A549 (cell line): Measurements from ENCODE around the gene PDK4. TPM values are rescaled to one million over a fixed set of nuclear protein-coding genes. Genes with fewer than 3 reads are reported as not detected.

Experiments
- ATAC-seq, 2 experiments: fragments of 200-7000 bp in 1 of 2; fragments of >200 bp in 1 of 2; cut with Nextera tagmentation in 1 of 2; cut with Tn5 transposase in 1 of 2; 3 replicates each; pipeline versions ENCODE4 v1.8.0 to v1.9.1; 2018 to 2020; ENCODE audit warnings: mild to moderate bottlenecking in 1 of 2, moderate library complexity in 1 of 2
- CTCF ChIA-PET: fragments of 300-600 bp; sonication (Branson Sonifier 250); formaldehyde crosslinking; extraction: SDS; loops from one replicate; lab custom pipeline; 2021; ENCODE audit warnings: antibody characterized with exemption, inconsistent platforms; lab: Yijun Ruan, JAX
- POLR2A ChIA-PET: fragments of 350-600 bp; formaldehyde crosslinking; extraction: SDS; loops from one replicate; lab custom pipeline; 2021; ENCODE audit warnings: antibody characterized with exemption, inconsistent platforms; lab: Yijun Ruan, JAX
- DNase-seq, 2 experiments: peaks; one replicate each; pipeline versions ENCODE4 v3.0.0 to v3.0.0-alpha.2; 2011 to 2016; ENCODE audit warnings: low read depth in 1 of 2, low spot score in 1 of 2
- FAIRE-seq: peaks from 2 replicates; lab custom pipeline; 2011; peaks lifted over from hg19 to GRCh38; lab: Jason Lieb, UNC
- H3K27ac ChIP-seq, 2 experiments: fragments of >200 bp; sonication (Bioruptor Twin); formaldehyde crosslinking; 3 replicates each; pipeline ENCODE4 v1.5.1; 2016 to 2017
- H3K4me1 ChIP-seq: fragments of >200 bp; sonication (Bioruptor Twin); formaldehyde crosslinking; 3 replicates; pipeline ENCODE4 v1.6.1; 2016
- H3K4me2 ChIP-seq: fragments of >200 bp; sonication (Bioruptor Twin); formaldehyde crosslinking; 3 replicates; pipeline ENCODE4 v1.6.1; 2016
- H3K4me3 ChIP-seq: fragments of >200 bp; sonication (Bioruptor Twin); formaldehyde crosslinking; 3 replicates; pipeline ENCODE4 v1.5.1; 2016
- H3K9me3 ChIP-seq: fragments of >200 bp; sonication (Bioruptor Twin); formaldehyde crosslinking; 3 replicates; pipeline ENCODE4 v1.6.1; 2016
- BHLHE40 ChIP-seq: IDR thresholded peaks from 2 replicates; pipeline ENCODE4 v1.6.1; 2012; ENCODE audit warnings: low read depth, low read length, inconsistent platforms
- CBX2 ChIP-seq: fragments of 200-600 bp; sonication (generic); IDR thresholded peaks from 2 replicates; pipeline ENCODE4 v1.6.1; 2016; ENCODE audit warnings: low read depth, mild to moderate bottlenecking, borderline replicate concordance
- CBX8 ChIP-seq: fragments of 200-600 bp; sonication (generic); IDR thresholded peaks from 2 replicates; pipeline ENCODE4 v1.6.1; 2016
- CEBPB ChIP-seq, 2 experiments: fragments of >200 bp in 1 of 2; sonication (Bioruptor Twin) in 1 of 2; formaldehyde crosslinking in 1 of 2; IDR thresholded peaks; 2 replicates each; pipeline ENCODE4 v1.6.1; 2012 to 2016
- CHD4 ChIP-seq: fragments of 200-600 bp; sonication (generic); IDR thresholded peaks from 2 replicates; pipeline ENCODE4 v1.6.1; 2016; ENCODE audit warnings: antibody characterized with exemption, mild to moderate bottlenecking, borderline replicate concordance
- EP300 ChIP-seq, 2 experiments: fragments of >200 bp; sonication (Bioruptor Twin); formaldehyde crosslinking; IDR thresholded peaks; 2 replicates in 1 of 2; 3 replicates in 1 of 2; pipeline ENCODE4 v1.6.1; 2016 to 2017
- FOSB ChIP-seq: fragments of 250-450 bp; sonication (Bioruptor Pico); IDR thresholded peaks from 2 replicates; pipeline ENCODE4 v1.5.0; 2020; ENCODE audit warnings: mild to moderate bottlenecking, moderate library complexity
- FOSL2 ChIP-seq, 2 experiments: fragments of 450-650 bp in 1 of 2; fragments of >200 bp in 1 of 2; sonication (Bioruptor Twin) in 1 of 2; formaldehyde crosslinking; IDR thresholded peaks; 2 replicates each; pipeline versions ENCODE4 v1.5.0 to v1.6.1; 2016 to 2020; ENCODE audit warnings: mild to moderate bottlenecking in 1 of 2, moderate library complexity in 1 of 2
- GATA3 ChIP-seq: IDR thresholded peaks from 2 replicates; pipeline ENCODE4 v1.6.1; 2012; ENCODE audit warnings: borderline replicate concordance
- HDAC2 ChIP-seq: fragments of 200-600 bp; sonication (generic); IDR thresholded peaks from 2 replicates; pipeline ENCODE4 v1.6.1; 2016
- HOXA7 ChIP-seq: fragments of 250-450 bp; sonication (Bioruptor Pico); IDR thresholded peaks from 2 replicates; pipeline ENCODE4 v1.5.0; 2020; ENCODE audit warnings: mild to moderate bottlenecking, moderate library complexity
- HOXB5 ChIP-seq: fragments of 250-450 bp; sonication (Bioruptor Pico); IDR thresholded peaks from 2 replicates; pipeline ENCODE4 v1.5.0; 2020; ENCODE audit warnings: mild to moderate bottlenecking, moderate library complexity
- JUNB ChIP-seq: fragments of >200 bp; sonication (Bioruptor Twin); formaldehyde crosslinking; IDR thresholded peaks from 2 replicates; pipeline ENCODE4 v1.6.1; 2016
- KDM1A ChIP-seq: fragments of 200-600 bp; sonication (generic); IDR thresholded peaks from 2 replicates; pipeline ENCODE4 v1.6.1; 2016; ENCODE audit warnings: low read depth, mild to moderate bottlenecking
- MAZ ChIP-seq: fragments of 150-350 bp; IDR thresholded peaks from 2 replicates; pipeline ENCODE4 v1.6.1; 2014; ENCODE audit warnings: antibody characterized with exemption, low read depth, low read length, borderline replicate concordance
- MYC ChIP-seq: IDR thresholded peaks from 2 replicates; pipeline ENCODE4 v1.6.1; 2012; ENCODE audit warnings: mild to moderate bottlenecking, inconsistent platforms, low read length, improper control_type of control experiment, borderline replicate concordance
- NFE2L2 ChIP-seq: fragments of 150-350 bp; conservative IDR thresholded peaks from 2 replicates; pipeline ENCODE4 v1.6.1; 2014; ENCODE audit warnings: low read length
- NPAS2 ChIP-seq: fragments of 250-450 bp; sonication (Bioruptor Pico); IDR thresholded peaks from 2 replicates; pipeline ENCODE4 v1.8.0; 2022; ENCODE audit warnings: mild to moderate bottlenecking, moderate library complexity, borderline replicate concordance
- PHF8 ChIP-seq: fragments of 200-600 bp; sonication (generic); IDR thresholded peaks from 2 replicates; pipeline ENCODE4 v1.6.1; 2016; ENCODE audit warnings: low read depth, mild to moderate bottlenecking, antibody characterized with exemption, moderate library complexity, borderline replicate concordance
- POLR2A ChIP-seq: IDR thresholded peaks from 2 replicates; pipeline ENCODE4 v1.6.1; 2012; ENCODE audit warnings: mild to moderate bottlenecking, low read length
- RAD21 ChIP-seq, 2 experiments: fragments of >200 bp in 1 of 2; sonication (Bioruptor Twin) in 1 of 2; formaldehyde crosslinking in 1 of 2; IDR thresholded peaks in 1 of 2; conservative IDR thresholded peaks in 1 of 2; 2 replicates in 1 of 2; 3 replicates in 1 of 2; pipeline ENCODE4 v1.6.1; 2012 to 2018; ENCODE audit warnings: inconsistent platforms in 1 of 2
- RARB ChIP-seq: fragments of 250-450 bp; sonication (Bioruptor Pico); IDR thresholded peaks from 2 replicates; pipeline ENCODE4 v1.8.0; 2021; ENCODE audit warnings: mild to moderate bottlenecking, moderate library complexity
- RNF2 ChIP-seq: fragments of 200-600 bp; sonication (generic); IDR thresholded peaks from 2 replicates; pipeline ENCODE4 v1.6.1; 2016; ENCODE audit warnings: low read depth, mild to moderate bottlenecking, antibody characterized with exemption, moderate library complexity, borderline replicate concordance
- SMC3 ChIP-seq: fragments of >200 bp; sonication (Bioruptor Twin); formaldehyde crosslinking; IDR thresholded peaks from 3 replicates; pipeline ENCODE4 v1.6.1; 2018; ENCODE audit warnings: inconsistent platforms
- SREBF2 ChIP-seq: fragments of 450-650 bp; IDR thresholded peaks from 2 replicates; pipeline ENCODE4 v1.6.1; 2014; ENCODE audit warnings: mild to moderate bottlenecking, moderate library complexity
- ZC3H11A ChIP-seq: fragments of 450-650 bp; IDR thresholded peaks from 2 replicates; pipeline ENCODE4 v1.6.1; 2014; ENCODE audit warnings: antibody characterized with exemption, mild to moderate bottlenecking
- ZFP36 ChIP-seq: fragments of 450-650 bp; IDR thresholded peaks from 2 replicates; pipeline ENCODE4 v1.6.1; 2014; ENCODE audit warnings: borderline replicate concordance; ENCODE audit not compliant: partially characterized antibody
- ZSCAN20 ChIP-seq: fragments of 250-450 bp; sonication (Bioruptor Pico); IDR thresholded peaks from 2 replicates; pipeline ENCODE4 v1.8.0; 2022; ENCODE audit warnings: mild to moderate bottlenecking, moderate library complexity
- WGBS: methylation state at CpG from one replicate; pipeline ENCODE4 v1.1.6; 2017; ENCODE audit errors: missing lambda C conversion rate; 5-methylcytosine and 5-hydroxymethylcytosine counted together
- polyA plus RNA-seq, 4 experiments: library from polyadenylated mRNA; depleted of rRNA in 3 of 4; stranded (reverse); fragments of >200 nt; fragmentation: RNase III in 1 of 4; extraction: RNeasy Plus Mini Kit Qiagen cat#74134 plus additional on column Dnase treatment in 1 of 4; gene quantifications; 2 replicates in 3 of 4; 3 replicates in 1 of 4; pipeline ENCODE4 v1.2.3, GENCODE V29; 2011 to 2017
- TF ChIP-seq, protein P1 (sequence below): fragments of 450-650 bp; IDR thresholded peaks from 2 replicates; pipeline ENCODE4 v1.6.1; 2014; ENCODE audit warnings: antibody characterized with exemption
- TF ChIP-seq, protein P2 (sequence below): IDR thresholded peaks from 2 replicates; pipeline ENCODE4 v1.6.1; 2012
- TF ChIP-seq, protein P3 (sequence below): IDR thresholded peaks from 2 replicates; pipeline ENCODE4 v1.6.1; 2012; ENCODE audit warnings: low read depth, borderline replicate concordance
- TF ChIP-seq, protein P4 (sequence below): IDR thresholded peaks from 2 replicates; pipeline ENCODE4 v1.6.1; 2012
- TF ChIP-seq, protein P5 (sequence below): fragments of >200 bp; sonication (Bioruptor Twin); formaldehyde crosslinking; IDR thresholded peaks from 2 replicates; pipeline ENCODE4 v1.6.1; 2016

PDK4 gene
- polyA plus RNA-seq, 2 of the 4 experiments (the other 2 are of a cell fraction), result 8.6 to 21.9 TPM

DNA sequence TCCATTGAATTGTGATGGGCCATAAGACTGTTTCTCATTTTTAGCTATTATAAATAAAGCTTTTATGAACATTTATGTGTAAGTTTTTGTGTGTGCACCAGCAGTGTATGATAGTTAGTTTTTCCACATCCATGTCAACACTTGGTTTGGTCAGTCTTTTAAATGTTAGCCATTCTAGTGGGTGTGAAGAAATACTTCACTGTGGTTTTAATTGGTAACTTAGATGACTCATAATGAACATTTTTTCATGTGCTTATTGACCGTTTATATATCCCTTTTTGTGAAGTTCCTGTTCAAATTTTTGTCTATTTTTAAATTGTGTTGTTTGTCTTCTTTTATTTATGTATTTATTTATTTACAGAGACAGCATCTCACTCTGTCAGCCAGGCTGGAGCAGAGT is 23.6 kb upstream of the PDK4 start:
- WGBS, result 16% methylated on average over 1 of the region's 1 CpG
- H3K4me1 ChIP-seq, result no peaks in the 10 kb centered on the region
- H3K9me3 ChIP-seq, result no peaks in the 10 kb centered on the region
- no peak for FAIRE-seq
- CTCF ChIA-PET, result no interaction called here
- DNase-seq, result no peak
- no peak overlapping the region for H3K4me3 ChIP-seq
- no peak overlapping the region for H3K4me2 ChIP-seq
- POLR2A ChIA-PET, result no interaction called here
- no peak for ATAC-seq
- H3K27ac ChIP-seq, result no peak overlapping the region
- TF ChIP-seq JUNB (no peak), FOSL2 (IDR thresholded peaks at IDR 0.05) (no peak), FOSL2 (CRISPR knock-in tag; IDR thresholded peaks at IDR 0.05) (peak; percentile 34; the same call in 1 of the 2 replicates), POLR2A (no peak), RARB (CRISPR knock-in tag) (no peak), HOXB5 (no peak), FOSB (no peak), KDM1A (no peak), MAZ (no peak)
- TF ChIP-seq, protein P1, sequence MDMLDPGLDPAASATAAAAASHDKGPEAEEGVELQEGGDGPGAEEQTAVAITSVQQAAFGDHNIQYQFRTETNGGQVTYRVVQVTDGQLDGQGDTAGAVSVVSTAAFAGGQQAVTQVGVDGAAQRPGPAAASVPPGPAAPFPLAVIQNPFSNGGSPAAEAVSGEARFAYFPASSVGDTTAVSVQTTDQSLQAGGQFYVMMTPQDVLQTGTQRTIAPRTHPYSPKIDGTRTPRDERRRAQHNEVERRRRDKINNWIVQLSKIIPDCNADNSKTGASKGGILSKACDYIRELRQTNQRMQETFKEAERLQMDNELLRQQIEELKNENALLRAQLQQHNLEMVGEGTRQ, result no peak
- TF ChIP-seq, all 56 proteins: peak for 1

DNA sequence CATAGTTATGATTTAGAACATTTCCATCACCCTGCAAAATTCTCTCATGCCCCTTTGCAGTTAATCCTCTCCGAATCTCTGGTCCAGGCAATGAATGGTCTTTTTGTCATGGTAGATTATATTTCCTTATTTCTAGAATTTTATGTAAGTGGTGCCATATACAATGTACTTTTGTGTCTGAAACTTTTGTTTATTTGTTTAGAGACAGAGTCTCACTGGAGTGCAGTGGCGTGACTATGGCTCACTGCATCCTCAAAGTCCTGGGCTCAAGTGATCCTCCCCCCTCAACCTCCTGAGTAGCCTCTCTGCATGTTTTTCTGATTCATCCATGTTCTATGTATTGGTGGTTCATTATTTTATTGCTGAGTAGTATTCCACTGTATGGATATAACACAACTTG is 23.2 kb upstream of the PDK4 start:
- POLR2A ChIA-PET, result no interaction called here
- ATAC-seq (no peak), FAIRE-seq (no peak), DNase-seq (no peak)
- Histone ChIP-seq H3K4me1 (no peaks in the 10 kb centered on the region), H3K27ac (no peak overlapping the region), H3K4me2 (no peak overlapping the region)
- no peak for TF ChIP-seq CHD4
- no peak for TF ChIP-seq ZC3H11A
- TF ChIP-seq NFE2L2, result no peak
- TF ChIP-seq CEBPB (IDR thresholded peaks at IDR 0.05), result no peak
- no peak for TF ChIP-seq HDAC2
- TF ChIP-seq, protein P2, sequence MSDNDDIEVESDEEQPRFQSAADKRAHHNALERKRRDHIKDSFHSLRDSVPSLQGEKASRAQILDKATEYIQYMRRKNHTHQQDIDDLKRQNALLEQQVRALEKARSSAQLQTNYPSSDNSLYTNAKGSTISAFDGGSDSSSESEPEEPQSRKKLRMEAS, result no peak
- TF ChIP-seq EP300 (IDR thresholded peaks at IDR 0.05), result no peak
- TF ChIP-seq MYC, result no peak
- no peak for TF ChIP-seq SREBF2
- TF ChIP-seq CBX8, result no peak
- TF ChIP-seq RARB (CRISPR knock-in tag), result no peak
- no peak for TF ChIP-seq NPAS2 (CRISPR knock-in tag)
- TF ChIP-seq FOSL2 (IDR thresholded peaks at IDR 0.05), result no peak
- no peak for TF ChIP-seq FOSL2 (CRISPR knock-in tag; IDR thresholded peaks at IDR 0.05)
- TF ChIP-seq HOXA7 (CRISPR knock-in tag), result no peak
- no peak for TF ChIP-seq SMC3
- TF ChIP-seq CBX2, result no peak
- no peak for TF ChIP-seq GATA3
- no peak for TF ChIP-seq RNF2
- TF ChIP-seq JUNB, result no peak
- TF ChIP-seq, all 56 proteins: peak for 0
- Histone ChIP-seq H3K9me3 (peaks cover 2% of the 10 kb centered on the region; the same call in 1 of the 3 replicates), H3K4me3 (no peak overlapping the region)
- 61% methylated on average over 2 of the region's 2 CpGs for WGBS
- CTCF ChIA-PET, result no interaction called here

DNA sequence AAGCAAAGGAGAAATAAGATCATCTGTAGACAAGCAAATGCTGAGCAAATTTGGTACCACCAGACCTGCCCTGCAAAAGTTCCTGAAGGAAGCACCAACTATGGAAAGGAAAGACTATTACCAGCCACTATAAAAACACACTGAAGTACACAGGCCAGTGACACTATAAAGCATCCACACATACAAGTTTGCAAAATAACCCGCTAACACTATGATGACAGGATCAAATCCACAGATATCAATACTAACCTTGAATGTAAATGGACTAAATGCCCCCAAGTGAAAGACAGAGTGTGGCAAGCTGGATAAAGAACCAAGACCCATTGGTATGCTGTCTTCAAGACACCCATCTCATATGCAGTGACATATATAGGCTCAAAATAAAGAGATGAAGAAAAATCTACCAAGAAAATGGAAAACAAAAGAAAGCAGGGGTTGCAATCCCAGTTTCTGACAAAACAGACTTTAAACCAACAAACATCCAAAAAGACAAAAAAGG is 18.2 kb upstream of the PDK4 start:
- Histone ChIP-seq H3K4me3 (no peak overlapping the region), H3K9me3 (peaks cover 4% of the 10 kb centered on the region; the same call in 1 of the 3 replicates), H3K4me2 (no peak overlapping the region), H3K4me1 (peaks cover 8% of the 10 kb centered on the region), H3K27ac (no peak overlapping the region)
- no peak for FAIRE-seq
- ATAC-seq, result no peak
- 70% methylated on average over 1 of the region's 1 CpG for WGBS
- CTCF ChIA-PET, result interaction anchor here (0.6 to 1.3 kb wide), 3 partner anchors 12 to 732 kb away, joined by 3 read pairs; no protein-coding TSS in a partner anchor
- POLR2A ChIA-PET, result no interaction called here
- no peak for DNase-seq
- TF ChIP-seq RNF2 (no peak), RAD21 (conservative IDR thresholded peaks at IDR 0.05 in 1 of 2, IDR thresholded peaks at IDR 0.05 in 1 of 2) (no peak), ZFP36 (no peak), KDM1A (no peak), ZSCAN20 (CRISPR knock-in tag) (no peak), MAZ (no peak), NFE2L2 (no peak), FOSL2 (IDR thresholded peaks at IDR 0.05) (no peak), FOSL2 (CRISPR knock-in tag; IDR thresholded peaks at IDR 0.05) (no peak), BHLHE40 (no peak), PHF8 (no peak)
- TF ChIP-seq, protein P3, sequence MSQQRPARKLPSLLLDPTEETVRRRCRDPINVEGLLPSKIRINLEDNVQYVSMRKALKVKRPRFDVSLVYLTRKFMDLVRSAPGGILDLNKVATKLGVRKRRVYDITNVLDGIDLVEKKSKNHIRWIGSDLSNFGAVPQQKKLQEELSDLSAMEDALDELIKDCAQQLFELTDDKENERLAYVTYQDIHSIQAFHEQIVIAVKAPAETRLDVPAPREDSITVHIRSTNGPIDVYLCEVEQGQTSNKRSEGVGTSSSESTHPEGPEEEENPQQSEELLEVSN, result no peak
- TF ChIP-seq, protein P2, result no peak
- TF ChIP-seq, protein P4, sequence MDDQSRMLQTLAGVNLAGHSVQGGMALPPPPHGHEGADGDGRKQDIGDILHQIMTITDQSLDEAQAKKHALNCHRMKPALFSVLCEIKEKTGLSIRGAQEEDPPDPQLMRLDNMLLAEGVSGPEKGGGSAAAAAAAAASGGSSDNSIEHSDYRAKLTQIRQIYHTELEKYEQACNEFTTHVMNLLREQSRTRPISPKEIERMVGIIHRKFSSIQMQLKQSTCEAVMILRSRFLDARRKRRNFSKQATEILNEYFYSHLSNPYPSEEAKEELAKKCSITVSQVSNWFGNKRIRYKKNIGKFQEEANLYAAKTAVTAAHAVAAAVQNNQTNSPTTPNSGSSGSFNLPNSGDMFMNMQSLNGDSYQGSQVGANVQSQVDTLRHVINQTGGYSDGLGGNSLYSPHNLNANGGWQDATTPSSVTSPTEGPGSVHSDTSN, result no peak
- TF ChIP-seq, protein P5, sequence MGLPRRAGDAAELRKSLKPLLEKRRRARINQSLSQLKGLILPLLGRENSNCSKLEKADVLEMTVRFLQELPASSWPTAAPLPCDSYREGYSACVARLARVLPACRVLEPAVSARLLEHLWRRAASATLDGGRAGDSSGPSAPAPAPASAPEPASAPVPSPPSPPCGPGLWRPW, result no peak
